Measurements from ENCODE around the gene INPP4A.

INPP4A gene

GRCh38 chr2:98560256-98560771 lies 115.7 kb downstream of the INPP4A start:
- peaks cover 0 to 86% of the 10 kb centered on the region in 2 experiments; a peak in 1 of 3 replicates for H3K36me3 ChIP-seq (ENCODE audit: control insufficient read depth in 2 of 2, insufficient read depth in 1 of 2, low read length in 2 of 2)
- H3K27ac ChIP-seq (ENCODE audit: extremely low read depth, low read depth, low read length), result no peak overlapping the region
- no peaks in the 10 kb centered on the region for H3K4me1 ChIP-seq (ENCODE audit: control insufficient read depth, insufficient read depth, low read length)

GRCh38 chr2:98561018-98561417 lies 116.4 kb downstream of the INPP4A start:
- H3K4me1 ChIP-seq (ENCODE audit: control insufficient read depth, insufficient read depth, low read length), result no peaks in the 10 kb centered on the region
- H3K36me3 ChIP-seq (ENCODE audit: control insufficient read depth in 2 of 2, insufficient read depth in 1 of 2, low read length in 2 of 2), result peaks cover 0 to 86% of the 10 kb centered on the region in 2 experiments; a peak in 2 of 3 replicates
- ChIA-PET POLR2A (no interaction called here), CTCF (interaction anchor here (0.7 to 5.0 kb wide), 2 partner anchors 8 to 86 kb away, joined by 3 to 22 read pairs; no protein-coding TSS in a partner anchor)
- H3K9me3 ChIP-seq (ENCODE audit: control insufficient read depth, insufficient read depth, low read depth, low read length), result no peaks in the 10 kb centered on the region
- TF ChIP-seq ZNF398 (tag by site-specific recombination; IDR thresholded peaks at IDR 0.05), result no peak
- no peak for TF ChIP-seq PBX3 (CRISPR knock-in tag; IDR thresholded peaks at IDR 0.05)
- TF ChIP-seq ZNF670 (tag by site-specific recombination; IDR thresholded peaks at IDR 0.05; ENCODE audit: low read depth), result no peak
- no peak for TF ChIP-seq PATZ1 (tag by site-specific recombination; IDR thresholded peaks at IDR 0.05)
- no peak for TF ChIP-seq ZNF792 (tag by site-specific recombination; IDR thresholded peaks at IDR 0.05)
- TF ChIP-seq ZNF624 (tag by site-specific recombination; IDR thresholded peaks at IDR 0.05), result no peak
- no peak for TF ChIP-seq TSHZ1 (tag by site-specific recombination; IDR thresholded peaks at IDR 0.05; ENCODE audit: borderline replicate concordance)
- no peak for TF ChIP-seq ZNF660 (tag by site-specific recombination; IDR thresholded peaks at IDR 0.05)
- no peak for TF ChIP-seq ZNF10 (tag by site-specific recombination; IDR thresholded peaks at IDR 0.05)
- TF ChIP-seq ZNF302 (tag by site-specific recombination; IDR thresholded peaks at IDR 0.05; ENCODE audit: low read depth), result no peak
- H3K27ac ChIP-seq (ENCODE audit: extremely low read depth, low read depth, low read length), result no peak overlapping the region
- H3K4me3 ChIP-seq (ENCODE audit: low read depth, low read length), result no peak overlapping the region

More at GRCh38 chr2:98560256-98560771, 115.7 kb downstream of the INPP4A start:
- ChIA-PET POLR2A (no interaction called here), CTCF (interaction anchor here (0.7 to 5.0 kb wide), 2 partner anchors 8 to 86 kb away, joined by 3 to 22 read pairs; no protein-coding TSS in a partner anchor)
- Histone ChIP-seq H3K9me3 (ENCODE audit: control insufficient read depth, insufficient read depth, low read depth, low read length) (no peaks in the 10 kb centered on the region), H3K4me3 (ENCODE audit: low read depth, low read length) (no peak overlapping the region)
- no peak for TF ChIP-seq ZNF76 (tag by site-specific recombination; IDR thresholded peaks at IDR 0.05; ENCODE audit: borderline replicate concordance, low read depth)
- TF ChIP-seq ZNF560 (tag by site-specific recombination; IDR thresholded peaks at IDR 0.05; ENCODE audit: borderline replicate concordance), result no peak
- no peak for TF ChIP-seq BCL6B (tag by site-specific recombination; IDR thresholded peaks at IDR 0.05)
- TF ChIP-seq ZNF324 (tag by site-specific recombination; IDR thresholded peaks at IDR 0.05), result no peak
- TF ChIP-seq OSR2 (tag by site-specific recombination; IDR thresholded peaks at IDR 0.05), result no peak
- no peak for TF ChIP-seq ZNF658 (tag by site-specific recombination; IDR thresholded peaks at IDR 0.05)
- no peak for TF ChIP-seq ZNF157 (tag by site-specific recombination; IDR thresholded peaks at IDR 0.05)
- no peak for TF ChIP-seq ZNF214 (tag by site-specific recombination; IDR thresholded peaks at IDR 0.05; ENCODE audit: borderline replicate concordance)
- TF ChIP-seq ZNF521 (tag by site-specific recombination; IDR thresholded peaks at IDR 0.05), result no peak
- no peak for TF ChIP-seq ZNF610 (tag by site-specific recombination; IDR thresholded peaks at IDR 0.05; ENCODE audit: borderline replicate concordance)
- TF ChIP-seq GFI1B (tag by site-specific recombination; IDR thresholded peaks at IDR 0.05), result no peak
- TF ChIP-seq ZNF660 (tag by site-specific recombination; IDR thresholded peaks at IDR 0.05), result no peak

Data from HEK293 (cell line).